ENCODE measurements around the gene PNN.

- TF ChIP-seq, protein P1, sequence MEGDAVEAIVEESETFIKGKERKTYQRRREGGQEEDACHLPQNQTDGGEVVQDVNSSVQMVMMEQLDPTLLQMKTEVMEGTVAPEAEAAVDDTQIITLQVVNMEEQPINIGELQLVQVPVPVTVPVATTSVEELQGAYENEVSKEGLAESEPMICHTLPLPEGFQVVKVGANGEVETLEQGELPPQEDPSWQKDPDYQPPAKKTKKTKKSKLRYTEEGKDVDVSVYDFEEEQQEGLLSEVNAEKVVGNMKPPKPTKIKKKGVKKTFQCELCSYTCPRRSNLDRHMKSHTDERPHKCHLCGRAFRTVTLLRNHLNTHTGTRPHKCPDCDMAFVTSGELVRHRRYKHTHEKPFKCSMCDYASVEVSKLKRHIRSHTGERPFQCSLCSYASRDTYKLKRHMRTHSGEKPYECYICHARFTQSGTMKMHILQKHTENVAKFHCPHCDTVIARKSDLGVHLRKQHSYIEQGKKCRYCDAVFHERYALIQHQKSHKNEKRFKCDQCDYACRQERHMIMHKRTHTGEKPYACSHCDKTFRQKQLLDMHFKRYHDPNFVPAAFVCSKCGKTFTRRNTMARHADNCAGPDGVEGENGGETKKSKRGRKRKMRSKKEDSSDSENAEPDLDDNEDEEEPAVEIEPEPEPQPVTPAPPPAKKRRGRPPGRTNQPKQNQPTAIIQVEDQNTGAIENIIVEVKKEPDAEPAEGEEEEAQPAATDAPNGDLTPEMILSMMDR (IDR thresholded peaks at IDR 0.05; ENCODE audit: insufficient read depth, low read depth, low read length) = no peak
- TF ChIP-seq EZH2 (IDR thresholded peaks at IDR 0.05; ENCODE audit: insufficient read depth, low read length) = no peak
Observed at GRCh38 chr14:39180553-39180952, 5.5 kb downstream of the PNN start.

All from astrocyte (in vitro differentiated cells and primary cell).